Measurements from ENCODE around the gene SPOCK2. TPM values are rescaled to one million over a fixed set of nuclear protein-coding genes. Genes with fewer than 3 reads are reported as not detected.

Gene SPOCK2
- total and polyA plus RNA-seq, 9 donors: 1.4 to 77.7 (median 8.7) TPM

- intact Hi-C loops (cut with DNase I): no loop called here
Observed at GRCh38 chr10:72098301-72098835, 10.0 kb upstream of the SPOCK2 start.

GRCh38 chr10:72097448-72098300 is 9.3 kb upstream of the SPOCK2 start:
- WGBS, 3 donors: 33 to 35% (median 33%) methylated on average over 9 of the region's 9 CpGs
- no peak for DNase-seq
- Histone ChIP-seq H3K27me3 (no peaks in the 10 kb centered on the region), H3K9me3 (no peaks in the 10 kb centered on the region), H3K27ac (no peak overlapping the region), H3K36me3 (no peaks in the 10 kb centered on the region), H3K4me3 (no peak overlapping the region), H3K4me1 (ENCODE audit: insufficient read depth) (peaks cover 6% of the 10 kb centered on the region)
- intact Hi-C loops (cut with DNase I): no loop called here
- TF ChIP-seq EP300 (IDR thresholded peaks at IDR 0.05): no peak
- no peak for TF ChIP-seq POLR2A (IDR thresholded peaks at IDR 0.05)
- TF ChIP-seq CTCF (IDR thresholded peaks at IDR 0.05): no peak

More at GRCh38 chr10:72098301-72098835, 10.0 kb upstream of the SPOCK2 start:
- H3K27ac ChIP-seq: no peak overlapping the region
- no peak overlapping the region for H3K4me3 ChIP-seq
- TF ChIP-seq EP300 (IDR thresholded peaks at IDR 0.05) (no peak), CTCF (IDR thresholded peaks at IDR 0.05) (no peak), POLR2A (IDR thresholded peaks at IDR 0.05) (no peak)
- H3K36me3 ChIP-seq: no peaks in the 10 kb centered on the region
- peaks cover 6% of the 10 kb centered on the region for H3K4me1 ChIP-seq (ENCODE audit: insufficient read depth)
- no peaks in the 10 kb centered on the region for H3K27me3 ChIP-seq
- no peaks in the 10 kb centered on the region for H3K9me3 ChIP-seq
- 97 to 100% (median 98%) methylated on average over 3 of the region's 3 CpGs for WGBS, 3 donors
- no peak for DNase-seq

- no peak overlapping the region for H3K27ac ChIP-seq
- intact Hi-C loops (cut with DNase I): no loop called here
- H3K4me1 ChIP-seq (ENCODE audit: insufficient read depth): peaks cover 6% of the 10 kb centered on the region
- TF ChIP-seq EP300 (IDR thresholded peaks at IDR 0.05) (no peak), CTCF (IDR thresholded peaks at IDR 0.05) (no peak), POLR2A (IDR thresholded peaks at IDR 0.05) (no peak)
- DNase-seq: no peak
- 64 to 67% (median 65%) methylated on average over 9 of the region's 9 CpGs for WGBS, 3 donors
- no peaks in the 10 kb centered on the region for H3K27me3 ChIP-seq
- H3K4me3 ChIP-seq: no peak overlapping the region
- H3K9me3 ChIP-seq: no peaks in the 10 kb centered on the region
- H3K36me3 ChIP-seq: no peaks in the 10 kb centered on the region
Observed at GRCh38 chr10:72096115-72097000, 8.0 kb upstream of the SPOCK2 start.

GRCh38 chr10:72095195-72095594 is 6.8 kb upstream of the SPOCK2 start:
- no peaks in the 10 kb centered on the region for H3K9me3 ChIP-seq
- TF ChIP-seq CTCF (IDR thresholded peaks at IDR 0.05) (no peak), EP300 (IDR thresholded peaks at IDR 0.05) (no peak), POLR2A (IDR thresholded peaks at IDR 0.05) (no peak)
- no peaks in the 10 kb centered on the region for H3K36me3 ChIP-seq
- DNase-seq: no peak
- WGBS, 3 donors: 97 to 99% (median 97%) methylated on average over 4 of the region's 4 CpGs
- H3K4me1 ChIP-seq (ENCODE audit: insufficient read depth): peaks cover 6% of the 10 kb centered on the region
- H3K27ac ChIP-seq: no peak overlapping the region
- H3K4me3 ChIP-seq: no peak overlapping the region
- H3K27me3 ChIP-seq: no peaks in the 10 kb centered on the region
- intact Hi-C loops (cut with DNase I): no loop called here
